Measurements from ENCODE around the gene CDKN2B.
A peak's percentile ranks its signal among the peaks of the same experiment; 100 is the strongest.

CDKN2B gene

DNA sequence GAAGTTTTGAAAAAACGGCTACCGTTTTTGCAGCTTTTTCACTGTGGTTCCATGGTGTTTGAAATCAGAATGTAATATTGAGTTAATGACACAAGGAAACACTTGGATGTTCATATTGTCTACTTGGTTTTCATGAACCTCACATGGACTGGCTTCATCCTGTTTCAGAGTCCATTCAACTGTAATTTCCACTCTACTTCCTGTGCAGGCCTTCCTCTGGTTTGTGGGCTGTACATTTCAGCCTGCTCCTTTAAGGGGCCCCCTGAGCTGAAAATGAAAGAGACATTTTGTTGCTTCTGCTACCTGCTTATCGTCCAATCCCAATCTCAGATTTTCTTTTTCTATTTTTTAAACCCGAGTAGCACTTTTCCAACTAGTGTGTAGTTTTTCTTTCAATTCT, 41.8 kb upstream of the CDKN2B start:
- Histone ChIP-seq H4K8ac (ENCODE audit: low read depth, low read length) (no peak overlapping the region), H2BK5ac (ENCODE audit: low read length) (no peak overlapping the region), H3K4me3 (ENCODE audit: low read length in 2 of 2) (no peak overlapping the region), H4K91ac (ENCODE audit: low read depth, low read length, poor library complexity) (no peak overlapping the region), H3K4me2 (ENCODE audit: insufficient read depth, low read length, poor library complexity, severe bottlenecking) (no peak overlapping the region), H3K14ac (ENCODE audit: low read length) (no peak overlapping the region), H2BK120ac (ENCODE audit: low read depth, low read length) (no peak overlapping the region), H3K4me1 (ENCODE audit: control insufficient read depth in 2 of 2, insufficient read depth in 1 of 2, low read depth in 1 of 2, low read length in 2 of 2) (peaks cover 0 to 4% of the 10 kb centered on the region in 2 donors), H3K27me3 (ENCODE audit: control insufficient read depth in 3 of 3, insufficient read depth in 3 of 3, low read depth in 1 of 3, low read length in 3 of 3) (no peaks in the 10 kb centered on the region), H3K18ac (ENCODE audit: low read length) (no peak overlapping the region), H2BK15ac (ENCODE audit: low read length) (no peak overlapping the region), H3K36me3 (replicated peaks in 1 of 2; ENCODE audit: control insufficient read depth in 2 of 2, insufficient read depth in 2 of 2, low read length in 2 of 2) (no peaks in the 10 kb centered on the region), H3K23ac (ENCODE audit: low read depth, low read length, poor library complexity) (no peak overlapping the region), H3K9me3 (replicated peaks in 1 of 2; ENCODE audit: control insufficient read depth in 2 of 2, insufficient read depth in 1 of 2, low read depth in 1 of 2, low read length in 2 of 2) (no peaks in the 10 kb centered on the region), H3K79me1 (ENCODE audit: low read depth, low read length) (no peaks in the 10 kb centered on the region), H2AFZ (ENCODE audit: low read length) (peak overlapping the region; percentile 27), H3K4ac (ENCODE audit: low read length) (no peak overlapping the region), H3K9ac (ENCODE audit: low read depth, low read length, poor library complexity) (no peak overlapping the region), H2BK12ac (ENCODE audit: low read length) (no peak overlapping the region), H2AK5ac (ENCODE audit: low read depth, low read length) (no peak overlapping the region), H3K27ac (replicated peaks; ENCODE audit: low read length) (no peak overlapping the region)
- WGBS, 2 donors (ENCODE audit: extremely low coverage in 2 of 2, insufficient read length in 2 of 2, insufficient replicate concordance in 1 of 2) = no CpG with 5 or more reads among the region's 4 CpGs
- DNase-seq (ENCODE audit: low spot score) = no peak

DNA sequence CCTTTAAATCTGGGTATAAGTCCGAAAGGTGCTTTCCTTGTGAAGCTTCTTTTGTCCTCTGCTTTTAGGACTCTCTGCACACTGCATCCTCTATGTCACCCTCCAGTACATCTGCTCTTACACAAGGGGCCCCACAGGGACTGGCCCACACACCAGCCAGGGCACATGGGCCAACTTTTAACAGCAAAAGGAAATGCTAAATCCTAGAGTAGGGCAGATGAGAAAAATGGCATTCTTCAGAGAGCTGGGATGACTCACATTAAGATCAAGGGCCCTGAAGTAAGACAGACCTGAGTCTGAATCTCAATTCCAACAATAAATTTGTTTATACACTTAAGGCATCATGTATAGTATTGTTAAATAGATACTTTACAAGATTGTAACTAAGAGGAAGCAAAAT, 40.3 kb upstream of the CDKN2B start:
- Histone ChIP-seq H4K8ac (ENCODE audit: low read depth, low read length) (no peak overlapping the region), H3K4me1 (ENCODE audit: control insufficient read depth in 2 of 2, insufficient read depth in 1 of 2, low read depth in 1 of 2, low read length in 2 of 2) (peaks cover 0 to 4% of the 10 kb centered on the region in 2 donors), H2AK5ac (ENCODE audit: low read depth, low read length) (no peak overlapping the region), H3K18ac (ENCODE audit: low read length) (no peak overlapping the region), H3K27ac (replicated peaks; ENCODE audit: low read length) (no peak overlapping the region), H3K9me3 (replicated peaks in 1 of 2; ENCODE audit: control insufficient read depth in 2 of 2, insufficient read depth in 1 of 2, low read depth in 1 of 2, low read length in 2 of 2) (no peaks in the 10 kb centered on the region), H4K91ac (ENCODE audit: low read depth, low read length, poor library complexity) (no peak overlapping the region), H3K4ac (ENCODE audit: low read length) (no peak overlapping the region), H2AFZ (ENCODE audit: low read length) (no peak overlapping the region), H3K23ac (ENCODE audit: low read depth, low read length, poor library complexity) (no peak overlapping the region), H3K36me3 (replicated peaks in 1 of 2; ENCODE audit: control insufficient read depth in 2 of 2, insufficient read depth in 2 of 2, low read length in 2 of 2) (no peaks in the 10 kb centered on the region), H3K79me1 (ENCODE audit: low read depth, low read length) (no peaks in the 10 kb centered on the region), H3K27me3 (ENCODE audit: control insufficient read depth in 3 of 3, insufficient read depth in 3 of 3, low read depth in 1 of 3, low read length in 3 of 3) (no peaks in the 10 kb centered on the region), H3K14ac (ENCODE audit: low read length) (no peak overlapping the region), H2BK120ac (ENCODE audit: low read depth, low read length) (no peak overlapping the region), H3K9ac (ENCODE audit: low read depth, low read length, poor library complexity) (no peak overlapping the region), H3K4me3 (ENCODE audit: low read length in 2 of 2) (no peak overlapping the region), H2BK12ac (ENCODE audit: low read length) (no peak overlapping the region), H2BK5ac (ENCODE audit: low read length) (no peak overlapping the region), H2BK15ac (ENCODE audit: low read length) (no peak overlapping the region), H3K4me2 (ENCODE audit: insufficient read depth, low read length, poor library complexity, severe bottlenecking) (no peak overlapping the region)
- no CpG with 5 or more reads among the region's 1 CpG for WGBS, 2 donors (ENCODE audit: extremely low coverage in 2 of 2, insufficient read length in 2 of 2, insufficient replicate concordance in 1 of 2)
- no peak for DNase-seq (ENCODE audit: low spot score)

DNA sequence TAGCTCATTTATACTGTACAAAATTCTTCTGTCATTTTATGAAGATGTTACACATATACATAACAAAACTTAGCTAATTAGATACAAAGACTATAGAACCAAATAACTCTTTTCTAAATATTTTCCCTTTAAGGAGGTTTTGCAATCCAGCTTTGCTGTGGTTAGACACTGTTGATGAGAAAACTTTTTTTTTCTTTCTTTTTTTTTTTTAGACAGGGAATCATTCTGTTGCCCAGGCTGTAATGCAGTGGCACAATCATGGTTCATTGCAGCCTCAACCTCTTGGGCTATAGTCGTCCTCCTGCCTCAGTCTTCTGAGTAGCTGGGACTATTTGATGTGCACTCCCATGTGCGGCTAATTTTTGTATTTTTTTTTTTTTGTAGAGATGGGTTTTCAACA, 38.5 kb upstream of the CDKN2B start:
- no peak overlapping the region for H3K27ac ChIP-seq (replicated peaks; ENCODE audit: low read length)
- peaks cover 0 to 4% of the 10 kb centered on the region in 2 donors for H3K4me1 ChIP-seq (ENCODE audit: control insufficient read depth in 2 of 2, insufficient read depth in 1 of 2, low read depth in 1 of 2, low read length in 2 of 2)

DNA sequence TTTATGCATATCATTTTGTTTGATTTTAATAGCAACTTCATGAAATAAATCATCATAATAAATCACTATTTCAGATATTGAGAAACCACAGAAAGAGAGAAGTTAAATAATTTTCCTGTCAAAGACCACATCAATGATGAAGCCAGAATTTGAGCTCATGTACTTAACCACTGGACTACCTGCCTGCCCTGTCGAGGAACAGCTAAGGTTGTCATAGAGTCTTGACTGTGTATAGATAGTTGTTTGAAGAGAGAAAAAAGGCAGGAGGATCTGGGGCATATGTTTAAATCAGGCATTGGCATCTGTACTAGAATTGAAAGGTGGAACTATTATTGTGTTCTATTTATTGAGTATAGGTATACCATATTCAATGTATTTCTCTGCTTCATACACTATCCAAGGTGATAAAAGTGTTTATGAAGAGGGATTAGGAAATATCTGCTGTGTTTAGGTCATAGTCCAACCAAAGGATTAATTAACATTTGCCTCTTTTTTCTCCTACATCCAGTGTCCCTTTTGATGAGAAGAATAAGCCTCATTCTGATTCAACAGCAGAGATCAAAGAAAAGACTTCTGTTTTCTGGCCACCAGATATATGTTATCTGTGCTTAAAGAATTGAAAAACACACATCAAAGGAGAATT, 37.3 kb upstream of the CDKN2B start:
- Histone ChIP-seq H2AFZ (ENCODE audit: low read length) (no peak overlapping the region), H2BK5ac (ENCODE audit: low read length) (no peak overlapping the region), H3K27me3 (ENCODE audit: control insufficient read depth in 3 of 3, insufficient read depth in 3 of 3, low read depth in 1 of 3, low read length in 3 of 3) (no peaks in the 10 kb centered on the region), H2AK5ac (ENCODE audit: low read depth, low read length) (no peak overlapping the region), H3K4ac (ENCODE audit: low read length) (no peak overlapping the region), H3K18ac (ENCODE audit: low read length) (no peak overlapping the region), H3K9me3 (replicated peaks in 1 of 2; ENCODE audit: control insufficient read depth in 2 of 2, insufficient read depth in 1 of 2, low read depth in 1 of 2, low read length in 2 of 2) (no peaks in the 10 kb centered on the region), H4K91ac (ENCODE audit: low read depth, low read length, poor library complexity) (no peak overlapping the region), H2BK12ac (ENCODE audit: low read length) (no peak overlapping the region), H3K23ac (ENCODE audit: low read depth, low read length, poor library complexity) (no peak overlapping the region), H3K36me3 (replicated peaks in 1 of 2; ENCODE audit: control insufficient read depth in 2 of 2, insufficient read depth in 2 of 2, low read length in 2 of 2) (no peaks in the 10 kb centered on the region), H3K4me3 (ENCODE audit: low read length in 2 of 2) (no peak overlapping the region), H2BK120ac (ENCODE audit: low read depth, low read length) (no peak overlapping the region), H3K4me1 (ENCODE audit: control insufficient read depth in 2 of 2, insufficient read depth in 1 of 2, low read depth in 1 of 2, low read length in 2 of 2) (no peaks in the 10 kb centered on the region), H3K27ac (replicated peaks; ENCODE audit: low read length) (no peak overlapping the region), H3K9ac (ENCODE audit: low read depth, low read length, poor library complexity) (no peak overlapping the region), H2BK15ac (ENCODE audit: low read length) (no peak overlapping the region), H3K14ac (ENCODE audit: low read length) (no peak overlapping the region), H4K8ac (ENCODE audit: low read depth, low read length) (no peak overlapping the region), H3K4me2 (ENCODE audit: insufficient read depth, low read length, poor library complexity, severe bottlenecking) (no peak overlapping the region), H3K79me1 (ENCODE audit: low read depth, low read length) (no peaks in the 10 kb centered on the region)
- DNase-seq (ENCODE audit: low spot score) = no peak
- no CpG with 5 or more reads among the region's 1 CpG for WGBS, 2 donors (ENCODE audit: extremely low coverage in 2 of 2, insufficient read length in 2 of 2, insufficient replicate concordance in 1 of 2)

More for the DNA sequence above, 38.5 kb upstream of the CDKN2B start:
- Histone ChIP-seq H3K23ac (ENCODE audit: low read depth, low read length, poor library complexity) (no peak overlapping the region), H2AK5ac (ENCODE audit: low read depth, low read length) (no peak overlapping the region), H2BK120ac (ENCODE audit: low read depth, low read length) (no peak overlapping the region), H3K36me3 (replicated peaks in 1 of 2; ENCODE audit: control insufficient read depth in 2 of 2, insufficient read depth in 2 of 2, low read length in 2 of 2) (no peaks in the 10 kb centered on the region), H3K9ac (ENCODE audit: low read depth, low read length, poor library complexity) (no peak overlapping the region), H3K14ac (ENCODE audit: low read length) (no peak overlapping the region), H2AFZ (ENCODE audit: low read length) (no peak overlapping the region), H3K9me3 (replicated peaks in 1 of 2; ENCODE audit: control insufficient read depth in 2 of 2, insufficient read depth in 1 of 2, low read depth in 1 of 2, low read length in 2 of 2) (no peaks in the 10 kb centered on the region), H3K27me3 (ENCODE audit: control insufficient read depth in 3 of 3, insufficient read depth in 3 of 3, low read depth in 1 of 3, low read length in 3 of 3) (no peaks in the 10 kb centered on the region), H2BK12ac (ENCODE audit: low read length) (no peak overlapping the region), H2BK5ac (ENCODE audit: low read length) (no peak overlapping the region), H3K4ac (ENCODE audit: low read length) (no peak overlapping the region), H3K4me2 (ENCODE audit: insufficient read depth, low read length, poor library complexity, severe bottlenecking) (no peak overlapping the region), H3K4me3 (ENCODE audit: low read length in 2 of 2) (no peak overlapping the region), H2BK15ac (ENCODE audit: low read length) (no peak overlapping the region), H3K79me1 (ENCODE audit: low read depth, low read length) (no peaks in the 10 kb centered on the region), H4K8ac (ENCODE audit: low read depth, low read length) (no peak overlapping the region), H4K91ac (ENCODE audit: low read depth, low read length, poor library complexity) (no peak overlapping the region), H3K18ac (ENCODE audit: low read length) (no peak overlapping the region)
- DNase-seq (ENCODE audit: low spot score) = no peak
- no CpG with 5 or more reads among the region's 2 CpGs for WGBS, 2 donors (ENCODE audit: extremely low coverage in 2 of 2, insufficient read length in 2 of 2, insufficient replicate concordance in 1 of 2)

All from neuronal stem cell (in vitro differentiated cells).